HCT116 (cell line): ENCODE measurements around the gene CCNL1. TPM values are rescaled to one million over a fixed set of nuclear protein-coding genes. Genes with fewer than 3 reads are reported as not detected.

Experiments
- ATAC-seq: fragments of 200-7000 bp; cut with Tn5 transposase; 2 replicates; pipeline ENCODE4 v1.9.1; 2020; ENCODE audit warnings: mild to moderate bottlenecking, moderate library complexity
- BruUV-seq: library from RNA; stranded (reverse); fragments of 400-500 nt; replicated peaks from 2 replicates; lab custom pipeline; 2021; lab: Mats Ljungman, UMichigan
- CTCF ChIA-PET: fragments of 300-600 bp; sonication (Branson Sonifier 250); formaldehyde crosslinking; loops from one replicate; lab custom pipeline; 2021; ENCODE audit warnings: antibody characterized with exemption; lab: Charles Lee
- POLR2A ChIA-PET: fragments of 300-600, 350-600 bp; sonication (Branson Sonifier 250); formaldehyde crosslinking; loops from one replicate; lab custom pipeline; 2021; ENCODE audit warnings: antibody characterized with exemption; lab: Charles Lee
- RAD21 ChIA-PET, 2 experiments: fragments of 300-600 bp; sonication (Branson Sonifier 250); formaldehyde crosslinking; loops; one replicate each; lab custom pipeline; 2023; ENCODE audit warnings: low total read pairs in 2 of 2; ENCODE audit not compliant: uncharacterized antibody in 2 of 2, unreplicated experiment in 2 of 2, low non-redundant PET in 1 of 2; lab: Charles Lee
- DNase-seq: peaks from one replicate; pipeline ENCODE4 v3.0.0-alpha.2; 2010; ENCODE audit warnings: low read depth, low spot score
- H2AFZ ChIP-seq: fragments of 200-600 bp; shearing (Covaris generic), sonication (generic); 2 replicates; pipeline ENCODE4 v1.6.1; 2017; ENCODE audit warnings: low read depth, mixed run types, mixed read lengths, antibody characterized with exemption, low read length; ENCODE audit not compliant: poor library complexity, severe bottlenecking
- H3K27ac ChIP-seq: 2 replicates; pipeline ENCODE4 v1.5.1; 2012; ENCODE audit warnings: low read depth, low read length
- H3K27me3 ChIP-seq: fragments of 200-600 bp; sonication (generic); 2 replicates; pipeline ENCODE4 v1.6.1; 2016; ENCODE audit warnings: mixed run types, low read length, mixed read lengths; ENCODE audit not compliant: insufficient read depth
- H3K36me3 ChIP-seq, 2 experiments: fragments of 200-500 bp in 1 of 2; fragments of 200-600 bp in 1 of 2; sonication (Bioruptor generic) in 1 of 2; sonication (generic) in 1 of 2; 2 replicates each; pipeline versions ENCODE4 v1.5.1 to v1.6.1; 2014 to 2016; ENCODE audit warnings: low read length in 2 of 2, inconsistent platforms in 1 of 2, mixed read lengths in 1 of 2, mixed run types in 1 of 2; ENCODE audit not compliant: insufficient read depth in 2 of 2, control insufficient read depth in 1 of 2
- H3K4me1 ChIP-seq, 2 experiments: fragments of 200-600 bp in 1 of 2; sonication (generic) in 1 of 2; 2 replicates each; pipeline versions ENCODE4 v1.5.1 to v1.6.1; 2012 to 2017; ENCODE audit warnings: low read length in 2 of 2, inconsistent platforms in 1 of 2, mild to moderate bottlenecking in 1 of 2, mixed read lengths in 1 of 2, mixed run types in 1 of 2, moderate library complexity in 1 of 2; ENCODE audit not compliant: insufficient read depth in 2 of 2, control insufficient read depth in 1 of 2
- H3K4me2 ChIP-seq: fragments of 200-600 bp; sonication (generic); 2 replicates; pipeline ENCODE4 v1.6.1; 2017; ENCODE audit warnings: mixed run types, low read length, mixed read lengths
- H3K4me3 ChIP-seq, 2 experiments: fragments of 200-600 bp in 1 of 2; sonication (generic) in 1 of 2; replicated peaks in 1 of 2; 2 replicates each; pipeline ENCODE4 v1.5.1; 2011 to 2016; ENCODE audit warnings: low read length in 2 of 2, control low read depth in 1 of 2, low read depth in 1 of 2, mild to moderate bottlenecking in 1 of 2, mixed read lengths in 1 of 2, mixed run types in 1 of 2
- H3K79me2 ChIP-seq: fragments of 200-600 bp; sonication (generic); 2 replicates; pipeline ENCODE4 v1.6.1; 2017; ENCODE audit warnings: mild to moderate bottlenecking, mixed run types, low read length, moderate library complexity, mixed read lengths; ENCODE audit not compliant: insufficient read depth
- H3K9ac ChIP-seq: fragments of 200-600 bp; sonication (generic); 2 replicates; pipeline ENCODE4 v1.6.1; 2016; ENCODE audit warnings: low read length, mixed read lengths
- H3K9me2 ChIP-seq: fragments of 200-600 bp; sonication (generic), shearing (Covaris generic); 2 replicates; pipeline ENCODE4 v1.6.1; 2017; ENCODE audit warnings: mixed run types, mild to moderate bottlenecking, moderate library complexity; ENCODE audit not compliant: insufficient read depth
- H3K9me3 ChIP-seq, 2 experiments: fragments of 200-500 bp in 1 of 2; fragments of 200-600 bp in 1 of 2; sonication (Bioruptor generic) in 1 of 2; sonication (generic) in 1 of 2; 2 replicates each; pipeline ENCODE4 v1.6.1; 2014 to 2017; ENCODE audit warnings: low read length in 2 of 2, mixed read lengths in 2 of 2, inconsistent platforms in 1 of 2, low read depth in 1 of 2, mild to moderate bottlenecking in 1 of 2, mixed run types in 1 of 2, moderate library complexity in 1 of 2; ENCODE audit not compliant: control insufficient read depth in 1 of 2, insufficient read depth in 1 of 2
- H4K20me1 ChIP-seq: fragments of 200-600 bp; sonication (generic), shearing (Covaris generic); 2 replicates; pipeline ENCODE4 v1.6.1; 2017; ENCODE audit warnings: mixed run types, mild to moderate bottlenecking, moderate library complexity; ENCODE audit not compliant: insufficient read depth
- CBX3 ChIP-seq: IDR thresholded peaks from 2 replicates; pipeline ENCODE4 v1.6.1; 2012; ENCODE audit warnings: low read depth
- CEBPB ChIP-seq: IDR thresholded peaks from 2 replicates; pipeline ENCODE4 v1.6.1; 2012; ENCODE audit warnings: low read depth
- ELF1 ChIP-seq: IDR thresholded peaks from 2 replicates; pipeline ENCODE4 v1.6.1; 2012; ENCODE audit warnings: low read depth, borderline replicate concordance
- EZH2 ChIP-seq: fragments of 200-600 bp; sonication (generic); IDR thresholded peaks from 2 replicates; pipeline ENCODE4 v1.6.1; 2017; ENCODE audit warnings: antibody characterized with exemption, mixed run types
- EZH2phosphoT487 ChIP-seq: fragments of 200-600 bp; IDR thresholded peaks from 2 replicates; pipeline ENCODE4 v1.6.1; 2018; ENCODE audit warnings: antibody characterized with exemption, borderline replicate concordance
- FOSL1 ChIP-seq: IDR thresholded peaks from 2 replicates; pipeline ENCODE4 v1.6.1; 2012; ENCODE audit warnings: low read depth
- JUND ChIP-seq: IDR thresholded peaks from 2 replicates; pipeline ENCODE4 v1.6.1; 2012
- POLR2A ChIP-seq: IDR thresholded peaks from 2 replicates; pipeline ENCODE4 v1.7.0; 2011; ENCODE audit warnings: borderline replicate concordance; ENCODE audit not compliant: insufficient read depth, insufficient read length; ENCODE audit errors: extremely low read depth
- POLR2AphosphoS5 ChIP-seq: IDR thresholded peaks from 2 replicates; pipeline ENCODE4 v1.6.1; 2011; ENCODE audit warnings: mild to moderate bottlenecking, low read depth, low read length, moderate library complexity
- SIN3A ChIP-seq: IDR thresholded peaks from 2 replicates; pipeline ENCODE4 v1.6.1; 2012; ENCODE audit warnings: low read depth
- SP1 ChIP-seq: IDR thresholded peaks from 2 replicates; pipeline ENCODE4 v1.6.1; 2012; ENCODE audit warnings: low read depth
- SRF ChIP-seq: IDR thresholded peaks from 2 replicates; pipeline ENCODE4 v1.6.1; 2012; ENCODE audit warnings: low read depth
- TCF7L2 ChIP-seq: IDR thresholded peaks from 2 replicates; pipeline ENCODE4 v1.7.0; 2011; ENCODE audit warnings: borderline replicate concordance, inconsistent platforms; ENCODE audit not compliant: insufficient read depth, insufficient read length; ENCODE audit errors: extremely low read depth
- intact Hi-C: fragments of 100-400 bp; cut with micrococcal nuclease; formaldehyde crosslinking; loops from 2 replicates; pipeline ENCODE4 v1.10.0; 2022
- total RNA-seq: library from RNA; stranded (reverse); gene quantifications from one replicate; pipeline ENCODE4 v1.2.1, GENCODE V29; 2021; ENCODE audit not compliant: unreplicated experiment
- TF ChIP-seq, protein P1 (sequence below): IDR thresholded peaks from 2 replicates; pipeline ENCODE4 v1.6.1; 2012
- TF ChIP-seq, protein P2 (sequence below): IDR thresholded peaks from 2 replicates; pipeline ENCODE4 v1.6.1; 2012
- TF ChIP-seq, protein P3 (sequence below): IDR thresholded peaks from 2 replicates; pipeline ENCODE4 v1.6.1; 2011; ENCODE audit warnings: mild to moderate bottlenecking, low read length, moderate library complexity; ENCODE audit not compliant: insufficient replicate concordance; ENCODE audit errors: extremely low read depth
- TF ChIP-seq, protein P4 (sequence below): IDR thresholded peaks from 2 replicates; pipeline ENCODE4 v1.6.1; 2012; ENCODE audit warnings: low read depth

CCNL1 gene
- total RNA-seq, 1 experiment from 2014 or later, result 96.7 TPM

DNA sequence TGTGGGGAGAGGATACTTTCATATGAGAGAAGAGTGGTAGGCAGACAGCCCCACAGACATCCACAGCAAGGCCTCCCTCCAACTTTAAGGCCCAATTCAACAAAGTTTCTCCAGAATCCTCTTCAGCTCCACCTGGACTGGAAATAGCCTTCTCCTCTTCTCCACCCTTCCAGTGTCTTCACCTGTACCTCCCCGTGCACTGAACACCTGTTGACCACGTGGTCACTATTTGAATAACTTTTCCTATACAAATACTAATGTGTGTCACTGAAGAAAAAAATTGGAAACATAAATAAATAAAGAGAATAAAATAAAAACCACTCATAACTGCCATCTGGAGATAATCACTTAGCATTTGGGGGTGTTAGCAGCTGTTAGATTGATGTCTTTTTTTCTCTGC is 52.9 kb downstream of the CCNL1 start (continued):
- TF ChIP-seq POLR2AphosphoS5 (no peak), ELF1 (no peak), CBX3 (no peak), SP1 (no peak), CEBPB (no peak), JUND (no peak)
- TF ChIP-seq, protein P1, sequence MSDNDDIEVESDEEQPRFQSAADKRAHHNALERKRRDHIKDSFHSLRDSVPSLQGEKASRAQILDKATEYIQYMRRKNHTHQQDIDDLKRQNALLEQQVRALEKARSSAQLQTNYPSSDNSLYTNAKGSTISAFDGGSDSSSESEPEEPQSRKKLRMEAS, result no peak
- TF ChIP-seq, protein P2, sequence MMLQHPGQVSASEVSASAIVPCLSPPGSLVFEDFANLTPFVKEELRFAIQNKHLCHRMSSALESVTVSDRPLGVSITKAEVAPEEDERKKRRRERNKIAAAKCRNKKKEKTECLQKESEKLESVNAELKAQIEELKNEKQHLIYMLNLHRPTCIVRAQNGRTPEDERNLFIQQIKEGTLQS, result no peak

DNA sequence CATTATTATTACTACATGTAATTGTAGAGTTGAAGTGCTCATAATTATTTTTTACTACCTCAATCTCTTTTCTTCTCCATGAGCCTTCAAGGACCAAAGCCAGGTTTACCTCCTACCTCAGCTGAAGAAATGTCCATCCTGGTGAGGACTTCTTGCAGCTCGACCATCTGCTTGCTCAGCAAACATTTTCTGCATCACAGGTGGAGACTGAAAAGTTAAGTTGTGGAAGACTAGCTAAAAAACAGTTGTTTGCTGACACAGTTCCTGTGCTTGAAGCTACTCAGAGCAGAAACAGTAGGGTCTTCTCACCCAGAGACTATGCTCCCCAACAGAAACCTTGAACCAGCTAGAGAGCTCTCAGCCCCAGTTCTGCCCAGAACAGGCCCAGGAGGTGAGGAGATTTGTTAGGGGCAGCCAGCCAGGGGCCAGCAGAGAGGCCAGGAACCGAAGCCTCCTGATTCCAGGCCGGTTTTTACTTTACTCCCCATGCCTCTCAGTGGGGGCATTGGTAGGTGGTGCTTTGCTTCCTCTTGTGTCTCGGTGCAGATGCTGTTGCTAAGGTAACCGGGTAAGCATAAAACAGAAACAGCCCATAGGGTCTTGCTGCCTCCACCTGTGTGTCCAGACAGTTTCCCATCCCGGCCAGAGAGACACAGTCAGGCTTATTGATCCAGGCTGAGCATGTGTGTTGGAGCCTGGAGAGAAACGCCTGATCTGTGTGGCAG is 54.9 kb downstream of the CCNL1 start:
- BruUV-seq, result no TSS peak
- no peak overlapping the region for H3K4me3 ChIP-seq
- POLR2A ChIA-PET, result no interaction called here
- no peak for TF ChIP-seq CEBPB
- no peak for TF ChIP-seq TCF7L2
- no peak for TF ChIP-seq POLR2A
- TF ChIP-seq ELF1, result no peak
- TF ChIP-seq, protein P2, result no peak
- TF ChIP-seq SRF, result no peak
- TF ChIP-seq, protein P3, sequence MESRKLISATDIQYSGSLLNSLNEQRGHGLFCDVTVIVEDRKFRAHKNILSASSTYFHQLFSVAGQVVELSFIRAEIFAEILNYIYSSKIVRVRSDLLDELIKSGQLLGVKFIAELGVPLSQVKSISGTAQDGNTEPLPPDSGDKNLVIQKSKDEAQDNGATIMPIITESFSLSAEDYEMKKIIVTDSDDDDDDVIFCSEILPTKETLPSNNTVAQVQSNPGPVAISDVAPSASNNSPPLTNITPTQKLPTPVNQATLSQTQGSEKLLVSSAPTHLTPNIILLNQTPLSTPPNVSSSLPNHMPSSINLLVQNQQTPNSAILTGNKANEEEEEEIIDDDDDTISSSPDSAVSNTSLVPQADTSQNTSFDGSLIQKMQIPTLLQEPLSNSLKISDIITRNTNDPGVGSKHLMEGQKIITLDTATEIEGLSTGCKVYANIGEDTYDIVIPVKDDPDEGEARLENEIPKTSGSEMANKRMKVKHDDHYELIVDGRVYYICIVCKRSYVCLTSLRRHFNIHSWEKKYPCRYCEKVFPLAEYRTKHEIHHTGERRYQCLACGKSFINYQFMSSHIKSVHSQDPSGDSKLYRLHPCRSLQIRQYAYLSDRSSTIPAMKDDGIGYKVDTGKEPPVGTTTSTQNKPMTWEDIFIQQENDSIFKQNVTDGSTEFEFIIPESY, result no peak
- TF ChIP-seq, protein P1, result no peak
- no peak for TF ChIP-seq FOSL1
- TF ChIP-seq SIN3A, result no peak
- no peak for TF ChIP-seq JUND
- TF ChIP-seq, protein P4, sequence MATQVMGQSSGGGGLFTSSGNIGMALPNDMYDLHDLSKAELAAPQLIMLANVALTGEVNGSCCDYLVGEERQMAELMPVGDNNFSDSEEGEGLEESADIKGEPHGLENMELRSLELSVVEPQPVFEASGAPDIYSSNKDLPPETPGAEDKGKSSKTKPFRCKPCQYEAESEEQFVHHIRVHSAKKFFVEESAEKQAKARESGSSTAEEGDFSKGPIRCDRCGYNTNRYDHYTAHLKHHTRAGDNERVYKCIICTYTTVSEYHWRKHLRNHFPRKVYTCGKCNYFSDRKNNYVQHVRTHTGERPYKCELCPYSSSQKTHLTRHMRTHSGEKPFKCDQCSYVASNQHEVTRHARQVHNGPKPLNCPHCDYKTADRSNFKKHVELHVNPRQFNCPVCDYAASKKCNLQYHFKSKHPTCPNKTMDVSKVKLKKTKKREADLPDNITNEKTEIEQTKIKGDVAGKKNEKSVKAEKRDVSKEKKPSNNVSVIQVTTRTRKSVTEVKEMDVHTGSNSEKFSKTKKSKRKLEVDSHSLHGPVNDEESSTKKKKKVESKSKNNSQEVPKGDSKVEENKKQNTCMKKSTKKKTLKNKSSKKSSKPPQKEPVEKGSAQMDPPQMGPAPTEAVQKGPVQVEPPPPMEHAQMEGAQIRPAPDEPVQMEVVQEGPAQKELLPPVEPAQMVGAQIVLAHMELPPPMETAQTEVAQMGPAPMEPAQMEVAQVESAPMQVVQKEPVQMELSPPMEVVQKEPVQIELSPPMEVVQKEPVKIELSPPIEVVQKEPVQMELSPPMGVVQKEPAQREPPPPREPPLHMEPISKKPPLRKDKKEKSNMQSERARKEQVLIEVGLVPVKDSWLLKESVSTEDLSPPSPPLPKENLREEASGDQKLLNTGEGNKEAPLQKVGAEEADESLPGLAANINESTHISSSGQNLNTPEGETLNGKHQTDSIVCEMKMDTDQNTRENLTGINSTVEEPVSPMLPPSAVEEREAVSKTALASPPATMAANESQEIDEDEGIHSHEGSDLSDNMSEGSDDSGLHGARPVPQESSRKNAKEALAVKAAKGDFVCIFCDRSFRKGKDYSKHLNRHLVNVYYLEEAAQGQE, result no peak
- TF ChIP-seq EZH2phosphoT487, result no peak
- no peak for TF ChIP-seq SP1
- TF ChIP-seq EZH2, result no peak
- no peak for TF ChIP-seq POLR2AphosphoS5

More for the DNA sequence above, 54.9 kb downstream of the CCNL1 start:
- ATAC-seq, result no peak
- no peaks in the 10 kb centered on the region for H4K20me1 ChIP-seq
- no peak overlapping the region for H2AFZ ChIP-seq
- H3K79me2 ChIP-seq, result no peaks in the 10 kb centered on the region
- H3K9me2 ChIP-seq, result no peaks in the 10 kb centered on the region
- H3K36me3 ChIP-seq, result no peaks in the 10 kb centered on the region
- no peaks in the 10 kb centered on the region for H3K27me3 ChIP-seq
- ChIA-PET CTCF (no interaction called here), RAD21 (no interaction called here)
- H3K9ac ChIP-seq, result no peak overlapping the region
- intact Hi-C loops, result no loop called here
- peaks cover 0 to 4% of the 10 kb centered on the region in 2 experiments; a peak in 1 of 4 replicates for H3K4me1 ChIP-seq
- H3K9me3 ChIP-seq, result no peaks in the 10 kb centered on the region
- DNase-seq, result no peak
- H3K4me2 ChIP-seq, result no peak overlapping the region
- H3K27ac ChIP-seq, result no peak overlapping the region
